Effector memory CD8-positive, alpha-beta T cell (primary cell): ENCODE measurements around the gene CSKMT.

ENCODE experiments used
- ATAC-seq: fragments of 150-1000 bp; cut with Tn5 transposase; replicated peaks from 2 replicates; pipeline ENCODE4 v1.10.0; 2021; ENCODE audit warnings: mild to moderate bottlenecking, moderate library complexity
- DNase-seq, 3 experiments: peaks; one replicate each; pipeline ENCODE4 v3.0.0; 2021
- H3K27ac Mint-ChIP-seq, 2 donors: one replicate each; pipeline ENCODE4 v1.8.0; 2022; ENCODE audit warnings: mild to moderate bottlenecking in 2 of 2, mixed read lengths in 2 of 2, moderate library complexity in 2 of 2
- H3K27me3 Mint-ChIP-seq, 2 donors: one replicate each; pipeline ENCODE4 v1.8.0; 2022; ENCODE audit warnings: mixed read lengths in 2 of 2
- H3K36me3 Mint-ChIP-seq: one replicate; pipeline ENCODE4 v1.8.0; 2022; ENCODE audit warnings: mild to moderate bottlenecking, moderate library complexity, mixed read lengths; ENCODE audit not compliant: insufficient read depth
- H3K4me1 Mint-ChIP-seq, 2 donors: one replicate each; pipeline ENCODE4 v1.8.0; 2022; ENCODE audit warnings: low read depth in 2 of 2, mixed read lengths in 2 of 2
- H3K4me3 Mint-ChIP-seq, 2 donors: one replicate each; pipeline ENCODE4 v1.8.0; 2022; ENCODE audit warnings: mild to moderate bottlenecking in 2 of 2, mixed read lengths in 2 of 2, moderate library complexity in 2 of 2
- H3K9me3 Mint-ChIP-seq, 2 donors: one replicate each; pipeline ENCODE4 v1.8.0; 2022; ENCODE audit warnings: mixed read lengths in 2 of 2

CSKMT gene

GRCh38 chr11:62708392-62708791, 43.3 kb downstream of the CSKMT start:
- Mint-ChIP-seq H3K36me3 (peaks cover 64% of the 10 kb centered on the region), H3K27ac (peak overlapping the region; percentile 94 to 95), H3K9me3 (no peaks in the 10 kb centered on the region), H3K4me1 (peaks cover 31 to 35% of the 10 kb centered on the region in 2 donors), H3K27me3 (no peaks in the 10 kb centered on the region), H3K4me3 (peak overlapping the region; percentile 87 to 90)
- no peak for ATAC-seq
- no peak for DNase-seq

- Mint-ChIP-seq H3K27ac (peak overlapping the region; percentile 94 to 95), H3K4me1 (peaks cover 35% of the 10 kb centered on the region in 2 donors), H3K4me3 (peak overlapping the region; percentile 87 to 90), H3K36me3 (peaks cover 68% of the 10 kb centered on the region), H3K27me3 (no peaks in the 10 kb centered on the region), H3K9me3 (no peaks in the 10 kb centered on the region)
- peak in 1 of 3 experiments; percentile 24 for DNase-seq
- peak; percentile 13 for ATAC-seq
Measured at GRCh38 chr11:62708793-62709192, 43.7 kb downstream of the CSKMT start.

GRCh38 chr11:62709247-62710000, 44.3 kb downstream of the CSKMT start:
- Mint-ChIP-seq H3K27ac (peak overlapping the region; percentile 94 to 95), H3K4me3 (peak overlapping the region; percentile 87 to 90), H3K27me3 (no peaks in the 10 kb centered on the region), H3K9me3 (no peaks in the 10 kb centered on the region), H3K4me1 (peaks cover 35 to 37% of the 10 kb centered on the region in 2 donors), H3K36me3 (peaks cover 73% of the 10 kb centered on the region)
- DNase-seq: peak; percentile 96 to 97 (median 96)
- peak; percentile 76 for ATAC-seq

GRCh38 chr11:62710001-62710345, 44.9 kb downstream of the CSKMT start:
- no peak for DNase-seq
- peaks cover 35 to 38% of the 10 kb centered on the region in 2 donors for H3K4me1 Mint-ChIP-seq
- ATAC-seq: no peak
- no peaks in the 10 kb centered on the region for H3K27me3 Mint-ChIP-seq
- peak overlapping the region; percentile 94 to 95 for H3K27ac Mint-ChIP-seq
- no peaks in the 10 kb centered on the region for H3K9me3 Mint-ChIP-seq
- H3K36me3 Mint-ChIP-seq: peaks cover 79% of the 10 kb centered on the region
- peak overlapping the region; percentile 87 to 90 for H3K4me3 Mint-ChIP-seq

- Mint-ChIP-seq H3K9me3 (no peaks in the 10 kb centered on the region), H3K27ac (peak overlapping the region in 1 of 2 donors; percentile 61), H3K27me3 (no peaks in the 10 kb centered on the region), H3K4me1 (peaks cover 20 to 30% of the 10 kb centered on the region in 2 donors), H3K4me3 (no peak overlapping the region), H3K36me3 (peaks cover 86% of the 10 kb centered on the region)
- DNase-seq: no peak
- no peak for ATAC-seq
Measured at GRCh38 chr11:62712276-62712812, 47.2 kb downstream of the CSKMT start.

GRCh38 chr11:62712861-62713260, 47.7 kb downstream of the CSKMT start:
- H3K4me3 Mint-ChIP-seq: no peak overlapping the region
- H3K27me3 Mint-ChIP-seq: no peaks in the 10 kb centered on the region
- H3K9me3 Mint-ChIP-seq: no peaks in the 10 kb centered on the region
- peaks cover 91% of the 10 kb centered on the region for H3K36me3 Mint-ChIP-seq
- peak overlapping the region in 1 of 2 donors; percentile 61 for H3K27ac Mint-ChIP-seq
- H3K4me1 Mint-ChIP-seq: peaks cover 19 to 31% of the 10 kb centered on the region in 2 donors
- DNase-seq: no peak
- no peak for ATAC-seq

- no peak for DNase-seq
Measured at GRCh38 chr11:62713343-62713742, 48.2 kb downstream of the CSKMT start.

GRCh38 chr11:62715150-62716130, 50.3 kb downstream of the CSKMT start:
- no peak overlapping the region for H3K4me3 Mint-ChIP-seq
- ATAC-seq (no peak), DNase-seq (no peak)
- H3K27me3 Mint-ChIP-seq: no peaks in the 10 kb centered on the region
- H3K36me3 Mint-ChIP-seq: peaks cover 97% of the 10 kb centered on the region
- H3K9me3 Mint-ChIP-seq: no peaks in the 10 kb centered on the region
- H3K4me1 Mint-ChIP-seq: peaks cover 4 to 29% of the 10 kb centered on the region in 2 donors
- H3K27ac Mint-ChIP-seq: peak overlapping the region in 1 of 2 donors; percentile 41

More at GRCh38 chr11:62713343-62713742, 48.2 kb downstream of the CSKMT start:
- Mint-ChIP-seq H3K4me1 (peaks cover 17 to 36% of the 10 kb centered on the region in 2 donors), H3K36me3 (peaks cover 96% of the 10 kb centered on the region), H3K27ac (no peak overlapping the region), H3K9me3 (no peaks in the 10 kb centered on the region), H3K4me3 (no peak overlapping the region), H3K27me3 (no peaks in the 10 kb centered on the region)
- no peak for ATAC-seq

- H3K9me3 Mint-ChIP-seq: no peaks in the 10 kb centered on the region
- ATAC-seq (no peak), DNase-seq (no peak)
- peaks cover 97% of the 10 kb centered on the region for H3K36me3 Mint-ChIP-seq
- no peaks in the 10 kb centered on the region for H3K27me3 Mint-ChIP-seq
- H3K4me3 Mint-ChIP-seq: no peak overlapping the region
- H3K27ac Mint-ChIP-seq: no peak overlapping the region
- peaks cover 4 to 29% of the 10 kb centered on the region in 2 donors for H3K4me1 Mint-ChIP-seq
Measured at GRCh38 chr11:62716206-62716605, 51.1 kb downstream of the CSKMT start.

GRCh38 chr11:62716816-62717215, 51.7 kb downstream of the CSKMT start:
- ATAC-seq: no peak
- no peaks in the 10 kb centered on the region for H3K9me3 Mint-ChIP-seq
- peak overlapping the region in 1 of 2 donors; percentile 41 for H3K27ac Mint-ChIP-seq
- DNase-seq: no peak
- peaks cover 4 to 29% of the 10 kb centered on the region in 2 donors for H3K4me1 Mint-ChIP-seq
- no peak overlapping the region for H3K4me3 Mint-ChIP-seq
- peaks cover 99% of the 10 kb centered on the region for H3K36me3 Mint-ChIP-seq
- H3K27me3 Mint-ChIP-seq: no peaks in the 10 kb centered on the region
